DMS79 (cell line): ENCODE measurements around the gene CLVS2.

Source experiments
- DNase-seq: peaks from one replicate; lab custom pipeline; 2025; lab: John Stamatoyannopoulos, UW

Gene CLVS2, protein sequence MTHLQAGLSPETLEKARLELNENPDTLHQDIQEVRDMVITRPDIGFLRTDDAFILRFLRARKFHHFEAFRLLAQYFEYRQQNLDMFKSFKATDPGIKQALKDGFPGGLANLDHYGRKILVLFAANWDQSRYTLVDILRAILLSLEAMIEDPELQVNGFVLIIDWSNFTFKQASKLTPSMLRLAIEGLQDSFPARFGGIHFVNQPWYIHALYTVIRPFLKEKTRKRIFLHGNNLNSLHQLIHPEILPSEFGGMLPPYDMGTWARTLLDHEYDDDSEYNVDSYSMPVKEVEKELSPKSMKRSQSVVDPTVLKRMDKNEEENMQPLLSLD

DNA sequence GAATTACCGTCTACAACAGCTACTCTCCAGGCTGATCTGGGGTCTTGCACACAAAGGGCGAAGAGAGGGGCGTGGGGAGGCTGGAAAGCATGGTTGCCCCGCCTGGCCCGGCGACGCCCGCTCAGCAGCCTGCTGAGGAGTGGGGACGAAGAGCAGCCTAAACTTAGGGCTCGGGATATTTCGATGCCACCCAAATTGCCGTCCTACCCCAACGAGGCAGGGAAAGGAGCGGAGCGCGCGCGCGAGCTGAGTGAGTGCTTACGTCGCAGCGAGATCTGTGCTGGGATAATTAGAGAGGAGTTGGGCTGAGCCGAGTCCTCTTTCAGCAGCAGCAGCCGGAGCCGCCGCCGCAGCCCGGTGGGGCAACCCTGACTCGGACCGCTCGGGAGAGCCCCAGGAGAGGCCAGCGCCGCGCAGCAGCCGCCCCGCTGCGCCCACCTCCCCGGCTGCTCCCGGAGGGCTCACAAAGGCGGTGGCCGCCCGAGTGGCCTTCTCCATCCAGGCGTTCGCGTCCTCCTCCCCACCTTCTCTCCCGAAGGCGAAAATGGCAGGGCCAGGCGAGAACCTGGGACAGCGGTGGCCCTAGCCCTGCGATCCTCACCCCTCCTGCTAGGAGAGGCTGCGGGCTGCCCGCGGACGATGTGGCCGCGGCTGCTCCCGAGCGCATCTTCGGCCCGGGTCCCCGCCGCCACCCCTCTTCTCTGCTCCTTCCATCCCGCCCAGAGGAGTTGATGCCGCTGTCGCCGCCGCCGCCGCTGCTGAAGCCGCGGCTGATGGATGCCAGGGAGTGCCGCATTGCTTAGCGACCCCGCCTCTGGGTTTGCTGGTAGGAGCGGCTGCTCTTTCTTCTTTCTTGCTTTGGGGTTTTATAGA is at the start of gene CLVS2:
CLVS2 (plus strand) TSS at position 315 of the 873 bp plus-strand sequence. CDS start 1,543 bp downstream, outside the sequence.
- DNase-seq = no peak

DNA sequence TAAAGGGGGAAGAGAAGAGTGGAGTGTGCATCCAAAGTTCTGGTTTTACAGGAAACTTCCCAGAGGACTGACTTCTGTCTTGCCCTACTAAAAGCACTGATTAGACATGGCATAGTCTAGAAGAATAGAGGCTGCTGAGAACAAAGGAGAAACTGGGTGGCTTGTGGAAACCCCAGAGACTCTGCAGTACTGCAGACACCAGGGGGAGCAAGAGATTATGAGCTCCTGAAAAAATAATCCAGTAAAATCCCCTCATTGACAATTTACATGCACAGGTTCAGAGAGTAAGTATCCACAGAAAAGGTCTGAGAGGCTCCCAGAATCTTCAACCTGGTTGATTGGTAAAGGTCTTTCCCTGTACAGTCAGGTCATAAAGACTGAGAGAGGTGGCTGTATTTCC is 48.7 kb upstream of the CLVS2 start:
- DNase-seq = no peak

DNA sequence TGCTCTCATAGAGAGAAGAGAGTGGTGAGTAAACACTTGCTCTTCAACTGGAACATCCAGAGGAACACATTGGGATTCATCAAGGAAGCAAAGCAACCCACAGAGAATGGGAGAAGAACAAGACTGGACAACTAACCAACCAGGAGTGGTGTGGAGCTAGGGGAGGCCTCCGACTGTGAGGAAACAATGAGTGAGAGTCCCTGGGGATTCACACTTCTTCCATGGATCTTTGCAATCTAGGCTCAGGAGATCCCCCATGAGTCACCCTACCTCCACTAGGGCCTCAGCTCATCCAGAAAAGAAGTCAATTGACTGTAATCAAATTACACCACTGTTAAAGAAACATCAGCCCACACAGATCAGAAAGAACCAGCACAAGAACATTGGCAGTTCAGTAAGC is 42.3 kb upstream of the CLVS2 start:
- no peak for DNase-seq

DNA sequence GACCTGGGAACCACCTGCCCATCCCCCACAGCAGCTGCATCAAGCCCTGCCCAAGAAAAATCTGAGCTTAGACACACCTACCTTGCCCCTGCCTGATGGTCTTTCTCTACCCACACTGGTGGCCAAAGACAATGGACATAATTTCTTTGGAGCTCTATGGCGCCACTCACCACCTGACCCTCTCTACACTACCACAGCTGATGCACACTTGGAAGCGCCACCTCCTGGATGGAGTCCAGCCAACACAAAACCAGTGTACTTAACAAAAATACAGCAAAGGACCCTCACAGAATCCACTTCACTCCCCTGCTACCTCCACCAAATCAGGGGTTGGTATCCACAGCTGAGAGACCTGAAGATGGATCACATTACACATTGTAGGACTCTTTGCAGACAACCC is 39.7 kb upstream of the CLVS2 start:
- no peak for DNase-seq

DNA sequence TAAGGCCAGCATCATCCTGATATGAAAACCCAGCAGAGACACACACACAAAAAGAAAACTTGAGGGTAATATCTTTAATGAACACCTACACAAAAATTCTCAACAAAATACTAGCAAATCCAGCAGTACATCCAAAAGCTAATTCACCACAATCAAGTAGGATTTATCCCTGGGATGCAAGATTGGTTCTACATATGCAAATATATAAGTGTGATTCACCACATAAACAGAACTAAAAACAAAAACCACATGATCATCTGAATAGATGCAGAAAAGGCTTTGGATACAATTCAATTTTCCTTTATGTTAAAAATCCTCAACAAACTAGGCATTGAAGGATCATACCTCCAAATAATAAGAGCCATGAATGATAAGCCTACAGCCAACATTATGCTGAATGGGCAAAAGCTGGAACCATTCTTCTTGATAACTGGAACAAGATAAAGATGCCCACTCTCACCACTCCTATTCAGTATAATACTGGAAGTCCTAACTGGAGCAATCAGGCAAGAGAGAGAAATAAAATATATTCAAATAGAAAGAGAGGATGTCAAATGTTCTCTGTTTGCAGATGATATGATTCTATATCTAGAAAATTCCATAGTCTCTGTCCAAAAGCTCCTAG is 33.9 kb upstream of the CLVS2 start:
- no peak for DNase-seq

DNA sequence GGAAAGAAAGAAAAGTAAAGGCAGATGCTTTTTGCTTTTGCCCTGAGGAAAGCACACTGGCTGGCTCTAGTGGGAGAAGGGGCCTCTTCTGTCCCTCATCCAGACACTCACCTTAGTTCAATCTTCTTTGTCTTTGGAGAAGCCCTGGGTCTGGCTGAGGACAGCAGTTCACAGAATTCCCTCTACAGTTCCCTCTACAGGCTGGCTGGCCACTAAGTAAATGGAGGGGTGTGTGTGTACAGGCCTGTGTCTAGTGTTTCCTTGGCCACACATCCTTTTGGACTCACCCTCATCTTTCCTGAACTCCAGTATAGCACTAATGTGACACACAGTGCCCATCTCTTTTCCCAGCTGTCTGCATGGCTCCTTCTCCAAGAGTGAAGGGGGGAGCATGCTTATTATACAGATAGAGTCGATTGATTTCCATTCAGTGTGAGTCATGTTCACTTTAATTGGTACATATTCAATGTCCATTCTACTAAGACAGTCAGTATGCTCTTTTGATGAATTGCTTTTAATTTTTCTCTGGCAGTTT is 26.0 kb upstream of the CLVS2 start:
- DNase-seq = no peak

DNA sequence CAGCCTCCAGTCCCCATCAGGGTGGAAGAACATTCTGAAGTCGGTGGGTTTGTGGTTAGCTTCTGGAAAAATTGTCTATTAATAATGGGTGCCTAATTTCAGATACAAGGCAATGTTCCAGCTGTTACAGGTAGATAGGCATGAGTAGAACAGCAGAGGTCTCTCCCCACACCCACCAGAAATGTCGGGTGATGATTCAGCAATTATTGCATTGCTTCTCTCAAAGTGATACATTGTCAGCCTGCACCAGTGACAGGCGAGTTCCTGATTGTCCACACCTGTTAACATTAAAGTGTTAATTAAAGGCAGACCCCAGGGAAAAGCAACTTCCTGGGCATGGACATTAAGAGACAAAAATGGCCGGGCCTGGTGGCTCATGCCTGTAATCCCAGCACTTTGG is 18.9 kb upstream of the CLVS2 start:
- no peak for DNase-seq

DNA sequence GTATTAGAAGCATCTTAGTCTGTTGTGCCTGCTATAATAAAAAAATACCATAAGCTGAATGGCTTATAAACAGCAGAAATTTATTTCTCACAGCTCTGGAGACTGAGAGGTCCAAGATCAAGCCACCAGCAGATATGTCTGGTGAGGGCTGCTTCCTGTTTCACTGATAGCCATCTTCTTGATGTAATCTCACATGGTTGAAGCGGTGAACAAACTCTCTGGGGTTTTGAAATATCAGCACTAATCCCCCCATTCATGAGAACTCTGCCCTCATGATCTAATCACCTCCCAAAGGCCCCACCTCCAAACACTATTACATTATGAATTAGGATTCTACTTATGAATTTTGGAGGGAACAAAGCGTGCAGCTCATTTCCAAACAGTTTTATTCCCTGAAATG is 11.6 kb upstream of the CLVS2 start:
- no peak for DNase-seq

DNA sequence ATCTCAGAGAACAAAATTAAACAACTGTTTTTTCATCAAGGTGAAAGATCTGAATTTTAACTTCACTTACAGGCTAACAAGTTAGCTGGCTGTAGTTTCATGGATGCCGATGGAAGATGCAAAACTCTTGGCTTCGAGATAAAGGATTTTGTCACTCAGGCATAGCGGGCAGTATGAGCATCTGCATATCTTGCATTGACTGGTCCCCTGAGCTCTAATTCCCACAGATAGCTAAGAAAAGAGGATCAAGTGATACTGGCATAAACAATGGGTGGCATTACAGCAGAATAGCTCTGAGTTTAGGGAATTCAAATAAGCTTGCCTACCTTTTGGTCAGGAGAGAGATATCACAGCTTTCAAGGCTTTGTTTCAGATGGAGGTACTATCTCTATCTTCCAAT is 1.8 kb upstream of the CLVS2 start:
- DNase-seq = no peak

DNA sequence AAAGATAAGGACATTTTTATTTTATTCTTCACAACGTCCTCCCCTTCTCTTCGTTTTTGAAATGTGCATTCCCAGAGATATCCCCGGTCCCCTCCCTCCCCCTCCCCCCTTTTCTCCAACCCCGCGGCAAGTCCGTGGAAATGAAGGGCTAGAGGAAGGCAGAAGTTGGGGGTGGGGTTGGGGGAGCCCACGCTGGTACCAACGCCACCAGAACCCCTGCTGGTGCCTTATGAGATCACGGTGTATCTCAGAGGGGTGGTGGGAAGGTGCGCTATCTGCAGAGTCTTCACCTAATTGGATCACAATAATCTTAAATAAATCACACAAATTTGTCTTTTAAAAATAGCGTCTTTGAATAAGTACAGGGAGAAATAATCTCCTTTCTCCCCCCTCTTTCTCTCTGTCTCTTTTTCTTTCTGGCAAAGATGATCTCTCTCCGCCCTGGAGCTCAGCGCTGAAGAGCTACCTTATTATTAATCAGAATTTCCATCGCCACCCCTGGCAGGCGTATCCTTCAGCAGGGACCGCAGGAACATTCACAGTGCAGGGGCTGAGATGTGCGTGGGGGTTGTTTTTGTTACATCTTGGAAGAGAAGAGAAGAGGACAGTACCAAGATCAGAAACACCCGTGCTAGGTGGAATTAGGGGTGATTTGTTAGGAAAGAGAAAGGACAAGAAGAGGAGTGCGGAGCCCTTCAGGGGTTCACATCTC is 915 bp downstream of the CLVS2 start:
- DNase-seq = no peak

DNA sequence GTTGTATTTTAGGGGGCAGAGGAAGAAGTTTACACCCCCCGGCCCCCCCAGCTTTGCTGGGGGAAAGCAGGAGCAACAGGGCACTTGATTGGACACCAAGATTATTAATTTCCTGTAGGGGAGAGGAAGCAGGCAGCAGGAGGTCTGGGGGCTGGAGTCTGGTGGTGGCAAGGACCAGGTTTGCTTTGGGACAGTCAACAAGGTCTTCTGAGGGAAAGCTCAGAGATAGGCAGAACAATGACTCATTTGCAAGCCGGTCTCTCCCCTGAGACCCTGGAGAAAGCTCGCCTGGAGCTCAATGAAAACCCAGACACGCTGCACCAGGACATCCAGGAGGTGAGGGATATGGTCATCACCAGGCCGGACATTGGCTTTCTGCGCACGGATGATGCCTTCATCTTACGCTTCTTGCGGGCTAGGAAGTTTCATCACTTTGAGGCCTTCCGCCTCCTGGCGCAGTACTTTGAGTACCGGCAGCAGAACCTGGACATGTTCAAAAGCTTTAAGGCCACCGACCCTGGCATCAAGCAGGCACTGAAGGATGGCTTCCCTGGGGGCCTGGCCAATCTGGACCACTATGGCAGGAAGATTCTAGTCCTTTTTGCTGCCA is 1.6 kb downstream of the CLVS2 start:
- no peak for DNase-seq

DNA sequence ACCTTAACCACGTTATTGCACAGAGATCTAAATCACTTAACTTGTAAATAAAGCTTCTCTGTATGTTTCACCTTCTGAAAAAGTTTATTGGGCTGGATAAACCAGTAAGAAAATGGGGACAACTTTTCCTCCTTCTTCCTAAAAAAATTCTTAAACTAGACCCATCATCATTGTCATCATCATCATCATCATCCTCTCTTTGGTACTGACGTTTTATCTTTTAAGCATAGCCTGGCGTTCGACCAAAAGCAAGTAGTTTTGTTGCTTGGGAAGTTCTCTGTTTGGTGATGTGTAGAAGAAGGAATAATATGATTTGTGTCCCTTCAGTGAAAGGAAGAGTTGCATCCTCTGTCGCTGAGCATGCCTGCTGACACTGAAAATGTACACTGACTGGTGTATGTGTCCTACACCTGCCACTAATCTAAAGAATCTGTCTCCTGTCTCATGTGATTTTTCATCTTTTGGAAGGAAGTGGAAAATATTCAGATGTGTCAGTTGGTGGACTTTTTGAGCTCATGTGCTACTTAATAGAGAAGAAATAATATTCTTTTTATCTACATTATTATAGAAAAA is 2.5 kb downstream of the CLVS2 start:
- no peak for DNase-seq

DNA sequence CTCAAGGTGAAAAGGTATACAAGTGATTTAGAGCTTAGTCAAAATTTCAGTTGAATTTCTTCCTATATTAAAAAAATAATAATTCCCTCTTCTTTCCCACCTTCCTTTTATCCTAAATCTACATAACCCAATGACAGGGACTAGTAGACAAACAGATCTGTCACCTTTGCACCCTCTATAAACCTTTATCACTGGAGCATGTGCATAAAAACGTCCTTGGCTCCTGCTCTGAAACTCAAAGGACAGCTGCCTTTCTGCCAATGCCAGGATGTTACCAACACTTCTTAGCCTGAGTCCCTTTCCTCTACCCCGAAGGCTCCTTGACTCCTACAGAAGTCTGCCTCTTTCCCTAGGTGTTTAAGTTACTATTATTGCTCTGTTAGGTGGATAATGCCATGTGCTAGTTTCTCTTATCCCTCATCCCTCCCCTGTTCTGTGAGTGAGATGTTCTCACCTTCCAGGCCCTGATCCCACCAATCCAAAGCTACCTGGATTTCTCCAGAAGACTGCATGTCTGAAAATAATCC is 4.3 kb downstream of the CLVS2 start:
- no peak for DNase-seq

DNA sequence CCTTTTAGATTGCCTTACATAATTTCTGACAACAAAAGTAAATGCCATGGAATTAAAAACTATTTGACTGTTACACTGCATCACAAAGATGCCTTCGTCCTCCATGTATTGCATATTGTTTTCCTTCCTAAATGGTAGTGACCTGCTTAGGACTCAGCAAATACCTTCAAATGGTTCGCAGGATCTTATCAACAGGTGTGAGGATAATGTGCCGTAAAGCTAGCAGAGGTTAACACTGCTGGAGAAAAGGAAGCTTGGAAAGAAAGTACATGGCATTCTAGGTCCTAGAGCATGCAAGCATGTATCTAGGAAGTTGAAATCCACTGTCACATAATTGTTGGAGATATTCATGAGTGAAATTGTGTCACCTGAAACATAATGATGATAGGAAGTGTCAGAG is 5.5 kb downstream of the CLVS2 start:
- no peak for DNase-seq

DNA sequence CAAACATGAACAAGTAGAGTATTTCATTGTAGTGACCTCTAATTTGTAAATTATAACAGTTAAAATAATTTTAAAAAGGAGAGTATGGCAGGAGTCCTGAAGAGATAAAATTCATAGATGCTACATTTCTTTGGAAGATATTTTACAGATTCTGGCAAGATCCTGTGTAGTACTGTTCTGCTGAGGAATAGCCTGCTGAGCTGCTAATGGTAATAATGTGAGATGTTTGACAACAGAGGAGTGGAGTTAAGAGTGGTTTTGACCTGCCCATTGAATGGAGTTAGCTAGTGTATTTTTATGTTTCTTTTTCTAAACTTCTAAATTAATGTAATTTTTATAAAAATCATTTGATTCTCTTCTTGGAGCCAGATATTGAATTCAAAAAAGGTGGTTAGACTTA is 11.8 kb downstream of the CLVS2 start:
- no peak for DNase-seq

DNA sequence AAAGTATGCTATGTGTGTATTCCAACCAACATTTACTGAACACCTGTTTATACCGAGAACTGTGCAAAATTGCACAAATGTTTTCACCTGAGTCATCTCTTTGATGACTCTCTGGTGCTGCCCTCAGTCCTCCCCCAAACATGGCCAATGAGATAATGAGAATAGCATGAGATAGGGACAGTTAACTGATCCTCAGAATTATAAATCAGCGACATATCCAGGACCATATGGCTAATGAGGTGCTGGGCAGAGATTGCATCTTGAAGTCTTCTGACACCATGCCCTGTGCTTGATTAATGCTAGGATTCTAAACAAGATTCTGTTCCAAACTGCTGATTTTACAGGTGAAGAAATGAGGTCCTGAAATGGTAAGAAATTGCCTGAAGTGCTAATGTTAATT is 13.0 kb downstream of the CLVS2 start:
- DNase-seq = no peak

DNA sequence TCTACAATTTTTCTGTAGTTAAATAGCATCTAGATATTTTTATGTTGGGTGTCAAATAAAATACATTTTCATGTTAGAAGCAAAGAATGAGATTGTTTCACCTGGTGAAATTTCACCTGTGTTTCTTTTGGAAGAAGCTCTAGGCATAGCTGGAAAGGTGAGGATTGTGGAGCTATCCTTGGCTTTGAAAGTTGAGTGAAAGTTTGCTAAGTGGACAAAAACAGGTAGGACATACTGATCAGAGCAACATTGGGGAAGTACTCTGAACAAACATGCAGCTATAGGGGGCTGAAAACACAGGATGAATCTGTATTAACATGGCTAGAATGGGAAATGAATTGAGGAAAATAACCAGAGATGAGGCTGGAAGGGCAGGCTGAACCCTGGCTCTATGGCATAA is 18.8 kb downstream of the CLVS2 start:
- DNase-seq = no peak

DNA sequence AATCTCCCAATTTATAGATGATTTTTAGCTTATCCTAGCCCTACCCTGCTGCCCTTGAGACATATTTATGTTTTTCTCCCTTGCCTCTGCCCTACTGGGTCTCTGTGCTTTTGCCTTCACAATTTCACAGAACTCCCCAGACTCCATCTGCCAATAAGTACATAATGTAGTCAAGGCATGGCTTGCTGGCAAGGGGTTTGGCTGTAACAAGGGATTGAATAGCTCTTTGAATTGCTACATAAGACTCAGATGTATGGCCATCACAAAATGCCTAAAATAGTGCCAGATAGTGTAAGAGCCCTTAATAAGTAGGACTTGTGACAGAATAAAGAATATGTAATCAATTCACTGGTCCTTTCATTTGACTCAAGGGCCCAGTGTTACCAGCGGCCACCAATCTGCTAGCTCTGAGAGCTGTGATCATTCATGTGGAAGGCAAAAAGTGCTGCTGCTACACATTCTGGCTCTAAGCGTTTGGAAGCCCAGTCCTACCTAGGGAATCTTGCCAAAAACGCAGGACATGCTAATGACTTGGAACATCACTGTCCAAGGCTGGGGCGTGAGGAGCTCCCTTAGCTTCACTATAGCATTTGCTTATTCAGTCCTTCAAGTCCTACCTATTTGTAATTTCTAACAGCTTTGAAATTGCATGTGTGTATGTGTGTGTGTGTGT is 20.5 kb downstream of the CLVS2 start:
- DNase-seq = peak; percentile 95

DNA sequence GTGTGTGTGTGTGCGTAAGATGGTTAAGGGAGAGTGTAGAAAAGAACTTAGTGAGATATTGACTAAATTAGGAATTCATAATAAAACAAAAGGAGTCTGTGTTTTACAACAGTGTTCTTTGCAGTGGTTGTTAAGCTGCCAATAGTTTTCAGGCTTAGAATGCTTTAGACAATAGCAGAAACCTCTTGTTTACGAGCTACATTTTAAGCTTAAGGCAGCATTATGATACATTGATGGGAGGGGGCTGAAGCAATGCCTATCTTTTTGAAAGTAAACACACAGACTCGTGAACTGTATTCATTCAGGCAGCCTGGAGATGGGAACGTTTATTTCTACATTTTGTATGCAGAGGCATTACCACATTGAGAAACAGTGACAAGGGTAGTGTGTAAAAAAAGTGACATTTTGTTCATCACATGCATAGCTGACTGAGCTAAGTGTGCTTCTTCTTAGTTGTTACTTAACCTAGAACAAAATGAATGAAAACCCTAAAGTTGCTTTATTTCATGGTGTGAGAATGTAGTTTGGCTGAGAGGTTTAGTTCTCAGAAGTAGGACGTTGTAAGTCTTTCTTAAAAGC is 21.2 kb downstream of the CLVS2 start:
- DNase-seq = no peak

DNA sequence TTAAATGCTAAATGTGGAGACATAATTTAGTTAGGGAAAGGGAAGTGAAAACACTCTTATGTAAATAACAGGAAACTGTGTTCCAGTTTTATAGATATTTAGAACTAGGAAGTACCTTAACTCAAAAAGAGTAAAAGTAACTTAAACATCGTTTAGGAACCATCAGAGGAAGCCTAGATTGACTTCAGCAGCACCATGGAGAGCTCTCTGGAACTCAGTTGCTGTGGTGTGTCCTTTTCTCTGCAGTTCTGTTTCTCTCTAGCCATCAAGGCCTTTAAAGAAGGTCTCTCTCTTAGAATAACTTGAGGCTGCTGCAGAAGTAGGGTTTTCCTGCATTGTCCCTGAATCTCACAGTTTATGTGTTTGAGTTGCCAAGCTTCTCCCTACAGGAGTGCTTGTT is 26.9 kb downstream of the CLVS2 start:
- DNase-seq = no peak
